Caco-2 (cell line): Measurements from ENCODE around the gene MED8. TPM values are rescaled to one million over a fixed set of nuclear protein-coding genes. Genes with fewer than 3 reads are reported as not detected.
"Not testable (repeated sequence)": the region's sequence is repeated elsewhere in the genome, so short reads cannot be mapped to it uniquely, and the experiment has no call there.

Experiments
- BruUV-seq: library from RNA; stranded (reverse); fragments of 400-500 nt; replicated peaks from 2 replicates; lab custom pipeline; 2021; lab: Mats Ljungman, UMichigan
- CTCF ChIA-PET: fragments of 300-600 bp; sonication (Branson Sonifier 250); formaldehyde crosslinking; loops from one replicate; lab custom pipeline; 2022; ENCODE audit warnings: antibody characterized with exemption; lab: Charles Lee
- POLR2A ChIA-PET: fragments of 300-600 bp; sonication (Branson Sonifier 250); formaldehyde crosslinking; loops from one replicate; lab custom pipeline; 2022; ENCODE audit warnings: antibody characterized with exemption; lab: Charles Lee
- DNase-seq, 2 experiments: peaks; one replicate each; pipeline versions ENCODE4 v3.0.0 to v3.0.0-alpha.2; 2020 to 2022
- H3K27me3 ChIP-seq: replicated peaks from 2 replicates; pipeline ENCODE4 v1.6.0; 2011; ENCODE audit warnings: low read length; ENCODE audit not compliant: control insufficient read depth, insufficient read depth
- H3K36me3 ChIP-seq: 2 replicates; pipeline ENCODE4 v1.5.1; 2011; ENCODE audit warnings: low read length; ENCODE audit not compliant: control insufficient read depth, insufficient read depth
- H3K4me1 ChIP-seq: fragments of 250-450 bp; sonication (Bioruptor Pico); 2 replicates; pipeline ENCODE4 v1.5.1; 2020; ENCODE audit warnings: mild to moderate bottlenecking
- H3K4me3 ChIP-seq: 2 replicates; pipeline ENCODE4 v1.5.1; 2011; ENCODE audit warnings: low read depth, mild to moderate bottlenecking, control low read depth, low read length
- H3K9me3 ChIP-seq: fragments of 250-450 bp; sonication (Bioruptor Pico); 2 replicates; pipeline ENCODE4 v1.5.1; 2020; ENCODE audit warnings: mild to moderate bottlenecking, moderate library complexity
- H3K27ac Mint-ChIP-seq: one replicate; pipeline ENCODE4 v1.8.0; 2022; ENCODE audit warnings: mixed read lengths; ENCODE audit not compliant: unreplicated experiment
- H3K27me3 Mint-ChIP-seq: one replicate; pipeline ENCODE4 v1.8.0; 2022; ENCODE audit warnings: mixed read lengths; ENCODE audit not compliant: insufficient read depth, unreplicated experiment
- H3K36me3 Mint-ChIP-seq: one replicate; pipeline ENCODE4 v1.8.0; 2022; ENCODE audit warnings: mild to moderate bottlenecking, mixed read lengths; ENCODE audit not compliant: insufficient read depth, unreplicated experiment
- H3K4me1 Mint-ChIP-seq: one replicate; pipeline ENCODE4 v1.8.0; 2022; ENCODE audit warnings: low read depth, mixed read lengths; ENCODE audit not compliant: unreplicated experiment
- H3K4me3 Mint-ChIP-seq: one replicate; pipeline ENCODE4 v1.8.0; 2022; ENCODE audit warnings: mild to moderate bottlenecking, moderate library complexity, mixed read lengths; ENCODE audit not compliant: unreplicated experiment
- H3K9me3 Mint-ChIP-seq: one replicate; pipeline ENCODE4 v1.8.0; 2022; ENCODE audit warnings: mixed read lengths; ENCODE audit not compliant: unreplicated experiment
- CTCF ChIP-seq, 2 experiments: fragments of 200-600 bp in 1 of 2; IDR thresholded peaks; 1 replicate in 1 of 2; 2 replicates in 1 of 2; pipeline versions ENCODE4 v1.5.1 to v1.8.0; 2011 to 2022; ENCODE audit warnings: antibody characterized with exemption in 1 of 2, control low read depth in 1 of 2, inconsistent platforms in 1 of 2, low read depth in 1 of 2, low read length in 1 of 2, mild to moderate bottlenecking in 1 of 2, moderate library complexity in 1 of 2; ENCODE audit not compliant: insufficient read depth in 1 of 2, severe bottlenecking in 1 of 2, unreplicated experiment in 1 of 2
- intact Hi-C: fragments of 100-400 bp; cut with micrococcal nuclease; formaldehyde crosslinking; loops from one replicate; pipeline ENCODE4 v1.10.0; 2022; ENCODE audit not compliant: unreplicated experiment
- total RNA-seq: library from RNA; stranded (reverse); gene quantifications from 2 replicates; pipeline ENCODE4 v1.2.3, GENCODE V29; 2022

MED8 gene
- total RNA-seq, 1 experiment from 2014 or later = 35.8 TPM

DNA sequence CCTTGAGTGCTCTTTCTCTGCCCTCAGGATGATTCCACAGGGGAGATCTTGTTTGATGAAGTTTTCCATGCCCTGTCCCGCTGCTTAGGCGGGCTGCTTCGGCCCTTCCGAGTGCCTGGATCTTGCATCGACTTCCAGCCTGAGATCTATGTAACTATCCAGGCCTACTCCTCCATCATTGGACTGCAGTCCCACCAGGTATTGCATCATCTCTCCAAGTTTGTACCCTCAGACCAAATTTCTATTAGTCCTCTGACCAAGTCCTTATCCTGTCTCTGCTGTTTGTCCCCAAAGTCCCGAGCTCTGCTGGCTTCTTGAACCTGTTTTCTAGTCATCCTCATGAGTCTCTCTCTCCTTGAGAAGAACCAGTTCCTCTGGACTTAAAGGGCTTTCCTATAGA is 14.8 kb upstream of the MED8 start:
- intact Hi-C loops = no loop called here
- no peak for TF ChIP-seq CTCF (IDR thresholded peaks at IDR 0.05; ENCODE audit: insufficient read depth in 1 of 2, low read depth in 1 of 2, low read length in 1 of 2, severe bottlenecking in 1 of 2, unreplicated experiment in 1 of 2)
- Mint-ChIP-seq H3K4me3 (no peak overlapping the region), H3K4me1 (no peaks in the 10 kb centered on the region), H3K36me3 (peaks cover 11% of the 10 kb centered on the region), H3K27ac (no peak overlapping the region), H3K9me3 (no peaks in the 10 kb centered on the region), H3K27me3 (no peaks in the 10 kb centered on the region)
- H3K4me1 ChIP-seq = no peaks in the 10 kb centered on the region
- H3K36me3 ChIP-seq = no peaks in the 10 kb centered on the region
- BruUV-seq = no TSS peak
- DNase-seq = no peak
- H3K9me3 ChIP-seq = no peaks in the 10 kb centered on the region
- ChIA-PET CTCF (no interaction called here), POLR2A (no interaction called here)
- no peak overlapping the region for H3K4me3 ChIP-seq
- H3K27me3 ChIP-seq = no peaks in the 10 kb centered on the region

- BruUV-seq = no TSS peak
- H3K36me3 ChIP-seq = no peaks in the 10 kb centered on the region
- no peaks in the 10 kb centered on the region for H3K9me3 ChIP-seq
- no peak overlapping the region for H3K4me3 Mint-ChIP-seq
- no peaks in the 10 kb centered on the region for H3K9me3 Mint-ChIP-seq
- peaks cover 11% of the 10 kb centered on the region for H3K36me3 Mint-ChIP-seq
- H3K27me3 ChIP-seq = no peaks in the 10 kb centered on the region
- H3K27ac Mint-ChIP-seq = no peak overlapping the region
- H3K4me1 ChIP-seq = no peaks in the 10 kb centered on the region
- H3K4me3 ChIP-seq = no peak overlapping the region
- DNase-seq = no peak
- TF ChIP-seq CTCF (IDR thresholded peaks at IDR 0.05; ENCODE audit: insufficient read depth in 1 of 2, low read depth in 1 of 2, low read length in 1 of 2, severe bottlenecking in 1 of 2, unreplicated experiment in 1 of 2) = no peak
- POLR2A ChIA-PET = no interaction called here
- intact Hi-C loops = no loop called here
- CTCF ChIA-PET = no interaction called here
- no peaks in the 10 kb centered on the region for H3K4me1 Mint-ChIP-seq
- H3K27me3 Mint-ChIP-seq = no peaks in the 10 kb centered on the region
These were observed 12.7 kb upstream of the MED8 start for GRCh38 chr1:43402089-43402865.

GRCh38 chr1:43400441-43400840 is 10.8 kb upstream of the MED8 start:
- H3K9me3 Mint-ChIP-seq, H3K4me3 Mint-ChIP-seq, H3K27me3 ChIP-seq, H3K4me1 ChIP-seq, BruUV-seq, H3K27ac Mint-ChIP-seq, intact Hi-C loops, H3K9me3 ChIP-seq, CTCF ChIA-PET, H3K4me1 Mint-ChIP-seq, DNase-seq, H3K36me3 Mint-ChIP-seq, H3K27me3 Mint-ChIP-seq, POLR2A ChIA-PET, H3K36me3 ChIP-seq, H3K4me3 ChIP-seq: not testable (repeated sequence)
